HG03159 (cell line): ENCODE measurements around the gene KIAA0040.
"Not testable (repeated sequence)": the region's sequence is repeated elsewhere in the genome, so short reads cannot be mapped to it uniquely, and the experiment has no call there.

Experiments
- ATAC-seq: cut with Tn5 transposase; IDR thresholded peaks from one replicate; pipeline ENCODE4 v1.9.1; 2021; ENCODE audit warnings: mild to moderate bottlenecking, moderate library complexity; ENCODE audit not compliant: unreplicated experiment

The KIAA0040 gene

GRCh38 chr1:175114996-175115395 is 77.6 kb downstream of the KIAA0040 start:
- no peak for ATAC-seq

- not testable (repeated sequence) for ATAC-seq
Measured at GRCh38 chr1:175108331-175108820, 84.2 kb downstream of the KIAA0040 start.
